LNCAP (cell line): ENCODE results near the gene EHBP1.

Experiments used
- TF ChIP-seq, protein P1 (sequence below): fragments of 450-650 bp; IDR thresholded peaks from 2 replicates; pipeline ENCODE4 v1.5.1; 2017; ENCODE audit warnings: mild to moderate bottlenecking

The EHBP1 gene

GRCh38 chr2:62685256-62685655 is 20.3 kb upstream of the EHBP1 start:
- TF ChIP-seq, protein P1, sequence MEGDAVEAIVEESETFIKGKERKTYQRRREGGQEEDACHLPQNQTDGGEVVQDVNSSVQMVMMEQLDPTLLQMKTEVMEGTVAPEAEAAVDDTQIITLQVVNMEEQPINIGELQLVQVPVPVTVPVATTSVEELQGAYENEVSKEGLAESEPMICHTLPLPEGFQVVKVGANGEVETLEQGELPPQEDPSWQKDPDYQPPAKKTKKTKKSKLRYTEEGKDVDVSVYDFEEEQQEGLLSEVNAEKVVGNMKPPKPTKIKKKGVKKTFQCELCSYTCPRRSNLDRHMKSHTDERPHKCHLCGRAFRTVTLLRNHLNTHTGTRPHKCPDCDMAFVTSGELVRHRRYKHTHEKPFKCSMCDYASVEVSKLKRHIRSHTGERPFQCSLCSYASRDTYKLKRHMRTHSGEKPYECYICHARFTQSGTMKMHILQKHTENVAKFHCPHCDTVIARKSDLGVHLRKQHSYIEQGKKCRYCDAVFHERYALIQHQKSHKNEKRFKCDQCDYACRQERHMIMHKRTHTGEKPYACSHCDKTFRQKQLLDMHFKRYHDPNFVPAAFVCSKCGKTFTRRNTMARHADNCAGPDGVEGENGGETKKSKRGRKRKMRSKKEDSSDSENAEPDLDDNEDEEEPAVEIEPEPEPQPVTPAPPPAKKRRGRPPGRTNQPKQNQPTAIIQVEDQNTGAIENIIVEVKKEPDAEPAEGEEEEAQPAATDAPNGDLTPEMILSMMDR, result no peak

DNA sequence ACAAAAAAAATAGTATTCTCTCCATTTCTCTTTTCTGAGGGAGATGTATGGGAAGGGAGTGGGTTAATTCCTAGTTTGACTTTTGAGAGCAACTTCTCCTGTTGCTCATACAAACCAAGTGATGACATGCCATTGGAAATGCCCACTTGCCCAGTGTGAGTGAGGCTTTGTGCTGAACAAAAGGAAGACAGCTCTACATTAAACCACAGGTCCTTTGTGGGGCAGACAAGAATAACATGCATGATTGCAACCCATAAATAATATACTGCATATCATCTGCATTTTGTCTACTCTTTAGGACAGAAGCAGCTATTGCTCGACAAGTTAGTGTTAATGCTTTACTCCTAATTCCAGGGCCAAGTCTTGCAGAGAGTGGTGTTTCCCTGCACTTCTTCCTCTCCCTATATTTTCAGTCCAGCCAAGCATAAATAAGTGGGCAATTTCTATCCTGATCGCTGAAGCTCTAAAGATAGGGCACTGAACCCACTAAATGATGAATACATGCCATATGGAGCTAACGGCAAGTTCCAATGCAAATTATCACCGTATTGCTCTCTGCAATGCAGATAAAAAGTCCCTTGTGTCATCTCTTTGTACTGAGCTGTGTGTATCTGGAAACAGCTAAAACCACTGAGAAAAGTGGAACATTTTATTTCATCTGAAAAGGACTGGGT is 19.4 kb upstream of the EHBP1 start:
- TF ChIP-seq, protein P1, result no peak

DNA sequence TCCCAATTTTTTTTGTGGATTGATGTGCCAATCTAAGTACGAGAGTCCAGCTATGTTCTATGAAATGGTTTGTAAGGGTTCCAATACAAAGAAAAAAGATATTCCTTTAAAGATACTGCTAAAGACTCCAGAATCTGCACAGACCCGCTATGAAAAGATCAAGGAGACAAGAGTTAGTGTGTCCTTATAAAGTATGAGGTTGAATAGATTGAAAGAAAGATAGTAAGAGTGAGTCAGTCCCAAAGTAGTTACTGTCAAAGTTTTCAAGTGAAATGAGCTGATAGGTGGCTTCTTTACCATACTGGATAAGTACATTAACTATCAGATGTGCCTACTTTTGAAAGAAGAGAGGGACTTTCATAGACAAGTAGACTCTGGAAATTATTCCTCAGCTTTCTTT is 17.9 kb upstream of the EHBP1 start:
- TF ChIP-seq, protein P1, result no peak

DNA sequence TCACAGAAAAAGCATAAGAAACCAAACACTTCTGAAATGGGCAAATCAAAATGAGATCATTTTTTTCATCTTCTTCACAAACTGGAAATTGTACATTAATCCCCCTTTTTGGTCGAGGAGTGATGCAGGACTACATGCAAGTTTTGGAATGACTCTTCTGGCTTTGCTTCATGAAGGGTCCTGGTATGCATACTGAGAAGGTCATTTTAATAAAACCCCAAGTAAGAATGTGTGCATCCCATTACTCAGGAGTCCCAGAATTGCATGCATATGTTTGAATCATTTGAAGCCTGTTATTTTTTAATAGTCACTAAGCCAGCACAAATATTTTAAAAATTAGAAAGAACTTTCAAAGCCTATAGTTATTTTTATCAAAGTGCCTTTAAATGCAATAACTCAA is 16.7 kb upstream of the EHBP1 start:
- TF ChIP-seq, protein P1, result no peak

DNA sequence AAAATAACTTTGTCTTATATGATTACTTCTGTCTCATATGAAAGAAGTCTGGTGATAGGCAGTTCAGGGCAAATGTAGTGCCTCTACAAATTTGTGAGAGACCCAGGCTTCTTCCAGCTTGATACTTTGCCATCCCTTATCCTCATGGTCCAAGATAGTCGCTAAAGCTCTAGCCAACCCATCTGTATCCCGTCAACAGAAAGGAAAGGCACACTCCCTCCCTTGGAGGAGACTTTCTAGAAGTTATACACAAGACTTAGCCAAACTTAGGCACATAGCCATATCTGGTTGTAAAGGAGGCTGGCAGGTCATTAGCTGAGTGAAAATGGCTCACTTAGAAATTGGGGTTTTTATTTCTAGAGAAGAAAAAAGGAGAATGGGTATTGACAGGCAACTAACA is 14.3 kb upstream of the EHBP1 start:
- TF ChIP-seq, protein P1, result no peak

GRCh38 chr2:62692225-62692624 is 13.3 kb upstream of the EHBP1 start:
- TF ChIP-seq, protein P1, result no peak

DNA sequence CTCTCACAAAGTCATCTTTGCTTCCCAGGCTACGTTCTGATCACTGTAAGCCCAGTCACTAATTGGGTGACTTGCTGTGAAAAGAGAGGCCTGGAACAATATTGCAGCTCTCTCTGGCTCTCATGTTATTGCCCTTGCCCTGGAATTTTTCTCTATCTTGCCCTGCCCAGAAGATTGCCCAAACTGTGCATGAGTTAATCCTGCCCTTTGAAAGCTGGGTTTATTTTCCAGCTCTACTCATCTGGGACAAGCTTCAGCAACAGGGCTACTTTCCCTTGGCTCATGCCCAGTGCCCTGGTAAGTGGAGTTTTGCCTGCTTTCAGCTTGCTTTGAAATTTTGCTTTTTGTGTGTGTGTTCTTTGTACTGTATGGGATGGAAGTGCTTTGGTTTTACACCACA is 6.9 kb upstream of the EHBP1 start:
- TF ChIP-seq, protein P1, result no peak

DNA sequence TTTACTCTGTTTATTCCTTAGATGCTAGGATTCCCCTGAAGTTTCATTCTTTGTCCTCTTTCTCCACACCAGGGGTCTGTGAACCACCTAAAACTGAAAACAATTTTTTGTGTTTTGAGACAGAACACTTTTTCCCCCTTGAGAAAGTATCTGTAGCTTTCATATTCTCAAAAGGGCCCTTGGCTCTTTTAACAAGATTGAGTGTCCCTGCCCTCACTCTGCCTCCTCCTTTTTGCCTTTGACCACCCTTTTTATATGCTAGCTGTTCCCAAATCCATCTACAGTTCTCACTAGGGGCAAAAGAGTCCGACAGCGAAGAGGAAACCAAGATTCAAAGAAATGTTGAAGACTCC is 883 bp upstream of the EHBP1 start:
- TF ChIP-seq, protein P1, result no peak
